ENCODE measurements around the gene LMLN. TPM values are rescaled to one million over a fixed set of nuclear protein-coding genes. Genes with fewer than 3 reads are reported as not detected.
"Not testable (repeated sequence)": the region's sequence is repeated elsewhere in the genome, so short reads cannot be mapped to it uniquely, and the experiment has no call there.

Gene LMLN
- total RNA-seq, 2 experiments from 2014 or later, result 1.5 to 1.7 TPM

DNA sequence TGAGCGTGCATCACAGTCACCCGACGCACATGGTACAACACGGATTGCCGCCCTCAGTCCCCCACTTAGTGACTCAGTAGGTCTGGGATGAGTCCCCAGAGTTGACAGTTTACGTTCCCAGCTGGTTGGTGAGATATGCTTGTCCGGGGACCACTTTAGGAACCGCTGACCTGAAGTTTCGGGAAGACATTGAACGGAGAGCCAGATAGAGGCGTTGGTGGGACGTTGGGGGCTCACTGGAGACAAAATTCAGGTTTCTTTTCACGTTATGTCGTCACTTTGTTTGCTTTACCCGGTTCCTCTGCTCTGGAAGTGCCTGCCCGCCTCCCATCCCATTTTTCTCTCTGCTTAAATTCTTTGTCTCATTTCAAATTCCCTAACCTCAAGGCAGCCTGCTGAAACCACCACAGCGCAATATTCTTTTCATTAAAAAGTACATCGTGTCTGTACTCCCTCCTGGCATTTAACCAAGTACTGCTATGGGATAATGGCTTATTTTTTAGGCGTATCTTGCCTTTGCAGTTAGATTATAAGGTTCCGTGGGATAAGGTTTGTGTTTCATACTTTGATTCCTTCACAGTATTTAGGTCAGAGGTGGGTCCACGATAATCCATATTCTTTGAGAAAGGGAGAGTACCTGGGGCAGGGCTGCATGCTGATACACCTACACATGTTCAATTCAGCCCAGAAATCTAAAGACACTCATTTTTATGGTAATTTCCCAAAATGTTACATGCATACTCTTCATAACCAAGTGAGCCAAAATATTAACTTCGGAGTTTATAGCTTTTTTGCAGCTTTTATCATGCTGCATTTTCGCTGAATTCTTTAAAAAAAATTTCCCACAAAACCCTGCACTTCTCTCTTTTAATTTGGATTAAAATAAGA is 921 bp downstream of the LMLN start:
- no peak for ATAC-seq
- Mint-ChIP-seq H3K4me3 (peak overlapping the region; percentile 83), H3K27ac (peak overlapping the region; percentile 24), H3K36me3 (peaks cover 15% of the 10 kb centered on the region), H3K9me3 (ENCODE audit: low read depth) (no peaks in the 10 kb centered on the region), H3K27me3 (peaks cover 12% of the 10 kb centered on the region), H3K4me1 (peaks cover 45% of the 10 kb centered on the region)
- CTCF ChIA-PET, result no interaction called here
- peak; percentile 61 for DNase-seq

DNA sequence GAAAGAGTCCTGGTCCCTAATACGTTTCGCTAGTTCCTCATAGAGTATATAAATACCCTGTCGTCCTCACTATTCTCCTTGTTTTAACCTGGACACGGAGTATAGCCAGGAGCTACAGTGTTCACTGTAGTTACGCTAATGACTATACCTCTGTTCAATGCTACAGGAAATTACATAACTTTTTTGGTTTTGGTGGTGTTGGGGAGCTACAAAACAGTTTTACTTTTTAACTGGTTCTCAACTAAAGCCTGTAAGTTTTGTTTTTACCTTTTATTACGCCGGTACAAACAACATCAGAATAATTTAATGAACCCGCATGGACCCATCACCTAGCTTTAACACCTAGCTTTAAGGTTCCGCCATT is 1.5 kb downstream of the LMLN start:
- ATAC-seq, result no peak
- CTCF ChIA-PET, result no interaction called here
- Mint-ChIP-seq H3K27ac (no peak overlapping the region), H3K36me3 (peaks cover 12% of the 10 kb centered on the region), H3K4me3 (peak overlapping the region; percentile 83), H3K9me3 (ENCODE audit: low read depth) (peaks cover 4% of the 10 kb centered on the region), H3K27me3 (peaks cover 12% of the 10 kb centered on the region), H3K4me1 (peaks cover 43% of the 10 kb centered on the region)
- DNase-seq, result no peak

DNA sequence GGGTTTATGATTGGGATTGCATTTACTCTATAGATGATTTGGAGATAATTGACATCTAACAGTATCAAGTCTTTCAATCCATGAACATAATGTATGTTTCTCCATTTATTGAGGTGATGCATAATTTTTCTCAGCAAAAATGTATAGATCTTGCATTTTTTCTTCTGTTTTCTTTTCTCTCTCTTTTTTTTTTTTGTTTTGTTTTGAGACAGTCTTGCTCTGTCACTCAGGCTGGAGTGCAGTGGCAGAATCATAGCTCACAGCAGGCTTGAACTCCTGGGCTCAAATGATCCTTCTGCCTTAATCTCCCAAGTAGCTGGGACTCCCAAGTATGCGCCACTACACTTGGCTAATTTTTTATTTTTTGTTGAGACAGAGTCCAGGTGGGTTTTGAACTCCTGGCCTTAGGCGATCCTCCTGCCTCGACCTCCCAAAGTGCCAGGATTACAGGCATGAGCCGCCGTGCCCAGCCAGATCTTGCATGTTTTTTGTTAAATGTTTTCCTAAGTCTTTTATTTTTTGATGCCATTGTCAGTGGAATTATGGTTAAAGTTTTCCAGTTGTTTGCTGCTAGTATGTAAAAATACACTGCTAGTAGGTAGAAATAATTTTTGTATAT is 3.1 kb downstream of the LMLN start:
- Mint-ChIP-seq H3K4me1 (peaks cover 32% of the 10 kb centered on the region), H3K9me3 (ENCODE audit: low read depth) (peaks cover 14% of the 10 kb centered on the region), H3K27me3 (peaks cover 12% of the 10 kb centered on the region), H3K27ac (no peak overlapping the region), H3K36me3 (peaks cover 9% of the 10 kb centered on the region), H3K4me3 (no peak overlapping the region)
- no peak for ATAC-seq
- CTCF ChIA-PET, result interaction anchor here (0.9 to 1.6 kb wide), 2 partner anchors 20 to 364 kb away, joined by 3 to 7 read pairs; no protein-coding TSS in a partner anchor
- DNase-seq, result no peak

DNA sequence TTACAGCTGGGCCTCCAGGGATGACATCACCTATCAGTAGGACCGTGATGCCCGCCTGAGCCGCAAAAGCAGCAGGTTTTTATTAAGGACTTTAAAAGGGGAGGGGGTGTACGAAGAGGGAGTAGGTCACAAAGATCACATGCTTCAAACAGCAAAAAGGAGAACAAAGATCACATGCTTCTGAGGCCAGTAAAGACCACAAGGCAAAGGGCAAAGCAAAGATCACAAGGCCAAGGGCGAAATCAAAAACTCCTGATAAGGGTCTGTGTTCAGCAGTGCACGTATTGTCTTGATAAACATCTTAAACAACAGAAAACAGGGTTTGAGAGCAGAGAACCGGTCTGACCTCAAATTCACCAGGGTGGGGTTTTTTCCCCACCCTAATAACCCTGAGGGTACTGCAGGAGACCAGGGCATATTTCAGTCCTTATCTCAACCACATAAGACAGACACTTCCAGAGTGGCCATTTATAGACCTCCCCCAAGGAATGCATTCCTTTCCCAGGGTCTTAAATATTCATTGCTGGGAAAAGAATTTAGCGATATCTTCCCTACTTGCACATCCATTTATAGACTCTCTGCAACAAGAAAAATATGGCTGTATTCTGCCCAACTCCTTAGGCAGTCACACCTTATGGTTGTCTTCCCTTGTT is 7.4 kb downstream of the LMLN start:
- H3K4me1 Mint-ChIP-seq, DNase-seq, H3K4me3 Mint-ChIP-seq, ATAC-seq, CTCF ChIA-PET, H3K36me3 Mint-ChIP-seq, H3K27me3 Mint-ChIP-seq, H3K27ac Mint-ChIP-seq: not testable (repeated sequence)
- H3K9me3 Mint-ChIP-seq (ENCODE audit: low read depth), result peaks cover 18% of the 10 kb centered on the region

DNA sequence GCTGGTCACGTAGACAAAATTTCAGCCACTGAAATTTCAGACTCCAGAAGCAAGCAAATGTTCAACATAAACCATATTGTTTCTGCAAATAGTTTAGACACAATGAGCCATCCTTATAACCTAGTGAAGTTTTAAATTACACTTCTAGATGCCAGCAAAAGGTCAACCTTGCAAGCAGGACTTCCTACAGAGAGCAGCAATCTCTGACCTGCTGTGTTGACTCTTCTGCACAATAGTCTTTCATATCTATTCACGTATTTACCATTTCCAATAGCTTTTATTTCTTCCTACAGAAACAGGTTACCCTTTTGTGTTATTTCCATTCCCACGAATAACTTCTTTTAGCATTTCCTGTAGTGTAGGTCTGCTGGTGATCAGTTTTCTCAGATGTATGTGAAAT is 10.6 kb downstream of the LMLN start:
- ATAC-seq, result no peak
- H3K36me3 Mint-ChIP-seq, result peaks cover 11% of the 10 kb centered on the region
- CTCF ChIA-PET, result no interaction called here

DNA sequence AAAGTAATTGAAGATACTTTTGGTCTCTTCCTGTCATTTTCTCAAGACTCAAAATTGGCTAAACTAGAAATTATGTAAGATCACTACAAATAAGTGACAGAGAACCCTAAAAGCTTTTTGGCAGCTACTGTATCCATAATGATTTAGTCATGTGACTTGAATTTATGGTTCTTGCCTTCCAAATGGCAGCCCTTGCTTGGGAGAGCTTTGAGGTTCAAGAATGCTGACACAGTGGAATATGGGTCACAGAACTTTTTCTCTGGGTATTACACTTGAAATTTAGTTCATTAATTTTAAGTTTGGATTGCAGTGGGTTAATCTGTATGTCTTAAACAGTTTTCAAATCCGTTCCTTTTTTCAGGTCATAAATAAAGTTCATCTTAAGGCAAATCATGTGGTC is 14.0 kb downstream of the LMLN start:
- DNase-seq (no peak), ATAC-seq (no peak)
- Mint-ChIP-seq H3K4me1 (no peaks in the 10 kb centered on the region), H3K36me3 (peaks cover 4% of the 10 kb centered on the region), H3K4me3 (no peak overlapping the region), H3K27ac (no peak overlapping the region), H3K9me3 (ENCODE audit: low read depth) (no peaks in the 10 kb centered on the region), H3K27me3 (no peaks in the 10 kb centered on the region)
- CTCF ChIA-PET, result no interaction called here

More for the DNA sequence above, 10.6 kb downstream of the LMLN start:
- H3K4me3 Mint-ChIP-seq, result no peak overlapping the region
- no peaks in the 10 kb centered on the region for H3K4me1 Mint-ChIP-seq
- no peak for DNase-seq
- H3K27ac Mint-ChIP-seq, result no peak overlapping the region
- H3K9me3 Mint-ChIP-seq (ENCODE audit: low read depth), result peaks cover 18% of the 10 kb centered on the region
- H3K27me3 Mint-ChIP-seq, result no peaks in the 10 kb centered on the region

DNA sequence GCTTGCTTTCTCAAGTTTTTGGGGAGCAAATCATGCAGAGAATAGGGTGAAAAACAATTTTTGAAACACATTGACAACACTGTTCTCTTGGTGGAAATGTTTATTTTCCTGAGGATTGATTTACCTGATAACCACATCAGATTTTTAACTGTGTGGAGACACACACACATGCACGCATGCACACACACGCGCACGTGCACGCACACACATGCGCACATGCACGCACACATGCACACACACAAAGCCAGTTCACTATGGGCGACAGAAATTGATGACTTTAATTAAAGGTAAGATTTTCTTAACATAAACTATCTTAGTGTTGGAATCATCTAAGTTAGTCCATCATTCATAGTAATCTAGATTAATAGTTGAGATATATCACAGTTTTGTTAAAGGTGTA is 15.3 kb downstream of the LMLN start:
- H3K27me3 Mint-ChIP-seq, result no peaks in the 10 kb centered on the region
- H3K36me3 Mint-ChIP-seq, result peaks cover 4% of the 10 kb centered on the region
- H3K27ac Mint-ChIP-seq, result no peak overlapping the region
- H3K4me1 Mint-ChIP-seq, result no peaks in the 10 kb centered on the region
- CTCF ChIA-PET, result interaction anchor here (1.1 kb wide), 1 partner anchor 21 kb away, joined by 3 read pairs; no protein-coding TSS in a partner anchor
- H3K4me3 Mint-ChIP-seq, result no peak overlapping the region
- no peaks in the 10 kb centered on the region for H3K9me3 Mint-ChIP-seq (ENCODE audit: low read depth)
- ATAC-seq, result no peak
- no peak for DNase-seq

DNA sequence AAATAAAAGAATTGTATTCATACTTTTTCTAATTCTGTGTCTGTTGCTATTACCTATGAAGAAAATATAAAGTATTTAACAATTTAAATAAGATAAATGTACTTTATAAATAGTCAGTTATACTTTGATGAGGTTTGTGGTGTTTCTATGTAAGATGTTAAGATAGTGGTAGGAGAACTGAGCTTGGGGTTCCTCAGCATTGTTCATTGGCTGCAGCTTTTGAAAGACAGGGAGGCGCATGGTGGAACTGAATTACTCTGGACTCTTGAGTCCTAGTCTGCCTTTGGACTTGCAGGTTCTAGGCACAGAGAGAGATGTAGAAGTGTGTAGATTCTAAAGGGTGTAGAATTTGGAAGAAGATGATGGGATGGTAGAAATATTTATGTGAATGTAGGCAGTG is 23.1 kb downstream of the LMLN start:
- Mint-ChIP-seq H3K4me1 (peaks cover 4% of the 10 kb centered on the region), H3K27ac (no peak overlapping the region)

DNA sequence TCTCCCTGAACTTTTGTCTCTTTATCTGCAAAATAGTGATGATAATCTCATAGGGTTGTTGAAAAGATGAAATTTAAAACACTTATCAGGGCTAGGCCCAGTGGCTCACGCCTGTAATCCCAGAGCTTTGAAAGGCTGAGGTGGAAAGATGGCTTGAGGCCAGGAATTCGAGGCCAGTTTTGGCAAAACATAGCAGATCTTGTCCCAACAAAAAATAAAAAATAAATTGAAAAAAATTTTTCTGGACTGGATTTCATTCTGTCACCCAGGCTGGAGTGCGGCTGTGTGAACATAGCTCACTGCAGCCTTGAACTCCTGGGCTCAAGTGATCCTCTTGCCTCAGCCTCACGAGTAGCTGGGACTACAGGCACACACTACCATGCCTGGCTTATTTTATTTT is 29.6 kb downstream of the LMLN start:
- Mint-ChIP-seq H3K27me3 (no peaks in the 10 kb centered on the region), H3K27ac (no peak overlapping the region), H3K36me3 (no peaks in the 10 kb centered on the region), H3K4me3 (no peak overlapping the region), H3K4me1 (no peaks in the 10 kb centered on the region), H3K9me3 (ENCODE audit: low read depth) (no peaks in the 10 kb centered on the region)
- DNase-seq (no peak), ATAC-seq (no peak)
- CTCF ChIA-PET, result no interaction called here

More for the DNA sequence above, 23.1 kb downstream of the LMLN start:
- H3K27me3 Mint-ChIP-seq, result no peaks in the 10 kb centered on the region
- ATAC-seq, result no peak
- H3K4me3 Mint-ChIP-seq, result no peak overlapping the region
- peaks cover 1% of the 10 kb centered on the region for H3K36me3 Mint-ChIP-seq
- CTCF ChIA-PET, result no interaction called here
- H3K9me3 Mint-ChIP-seq (ENCODE audit: low read depth), result no peaks in the 10 kb centered on the region
- no peak for DNase-seq

DNA sequence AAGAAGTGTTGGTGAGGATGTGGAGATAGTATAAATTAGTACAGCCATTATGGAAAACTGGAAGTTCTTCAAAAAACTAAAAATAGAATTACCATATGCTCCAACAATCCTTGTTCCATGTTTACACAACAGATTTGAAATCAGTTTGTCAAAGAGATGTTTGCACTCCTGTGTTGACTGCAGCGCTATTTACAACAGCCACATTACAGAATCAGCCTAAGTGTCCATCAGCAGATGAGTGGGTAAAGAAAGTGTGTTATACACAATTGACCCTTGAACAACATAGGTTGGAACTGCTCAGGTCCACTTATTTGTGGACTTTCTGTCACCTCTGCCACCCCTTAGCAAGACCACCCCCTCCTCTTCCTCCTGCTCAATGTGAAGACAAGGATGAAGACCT is 34.7 kb downstream of the LMLN start:
- DNase-seq (no peak), ATAC-seq (no peak)
- Mint-ChIP-seq H3K9me3 (ENCODE audit: low read depth) (no peaks in the 10 kb centered on the region), H3K27ac (no peak overlapping the region), H3K4me1 (no peaks in the 10 kb centered on the region), H3K27me3 (no peaks in the 10 kb centered on the region), H3K4me3 (no peak overlapping the region), H3K36me3 (no peaks in the 10 kb centered on the region)
- CTCF ChIA-PET, result no interaction called here

DNA sequence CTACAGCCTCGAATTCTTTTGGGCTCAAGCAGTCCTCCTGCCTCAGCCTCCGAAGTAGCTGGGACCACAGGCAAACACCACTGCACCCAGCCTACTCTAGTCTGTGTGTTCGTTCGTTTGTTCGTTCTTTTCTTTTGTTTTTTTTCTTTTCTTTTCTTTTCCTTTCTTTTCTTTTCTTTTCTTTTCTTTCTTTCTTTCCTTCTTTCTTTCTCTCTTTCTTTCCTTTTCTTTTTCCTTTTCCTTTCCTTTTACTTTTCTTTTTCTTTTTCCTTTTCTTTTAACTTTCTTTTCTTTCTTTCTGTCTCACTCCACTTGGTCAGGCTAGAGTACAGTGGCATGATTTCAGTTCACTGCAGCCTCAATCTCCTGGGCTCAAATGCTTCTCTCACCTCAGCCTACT is 36.8 kb downstream of the LMLN start:
- no peak overlapping the region for H3K4me3 Mint-ChIP-seq
- CTCF ChIA-PET, result no interaction called here
- H3K36me3 Mint-ChIP-seq, result no peaks in the 10 kb centered on the region

DNA sequence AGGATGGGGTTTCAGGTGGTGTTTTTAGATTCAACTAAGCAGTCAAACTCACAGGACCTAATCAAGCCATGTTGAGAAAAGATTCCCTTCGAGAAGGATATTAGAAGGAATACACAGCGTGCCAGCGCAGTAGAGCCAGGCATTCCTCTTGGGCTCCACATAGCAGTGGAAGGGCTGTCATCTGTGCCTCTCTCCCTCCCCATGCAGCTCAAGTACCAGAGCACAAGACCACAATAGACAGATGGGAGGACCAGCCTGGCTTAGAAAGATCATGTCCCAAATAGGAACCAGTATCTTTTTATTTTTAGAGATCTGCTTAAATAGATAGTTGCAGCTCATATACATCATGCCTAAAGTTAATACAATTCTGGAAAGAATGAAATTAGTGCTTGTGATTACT is 37.9 kb downstream of the LMLN start:
- Mint-ChIP-seq H3K27ac (no peak overlapping the region), H3K9me3 (ENCODE audit: low read depth) (no peaks in the 10 kb centered on the region), H3K27me3 (no peaks in the 10 kb centered on the region), H3K4me3 (no peak overlapping the region), H3K4me1 (no peaks in the 10 kb centered on the region), H3K36me3 (no peaks in the 10 kb centered on the region)
- CTCF ChIA-PET, result no interaction called here
- ATAC-seq, result no peak
- DNase-seq, result no peak

More for the DNA sequence above, 36.8 kb downstream of the LMLN start:
- ATAC-seq (no peak), DNase-seq (no peak)
- Mint-ChIP-seq H3K4me1 (no peaks in the 10 kb centered on the region), H3K27me3 (no peaks in the 10 kb centered on the region), H3K9me3 (ENCODE audit: low read depth) (no peaks in the 10 kb centered on the region), H3K27ac (no peak overlapping the region)

DNA sequence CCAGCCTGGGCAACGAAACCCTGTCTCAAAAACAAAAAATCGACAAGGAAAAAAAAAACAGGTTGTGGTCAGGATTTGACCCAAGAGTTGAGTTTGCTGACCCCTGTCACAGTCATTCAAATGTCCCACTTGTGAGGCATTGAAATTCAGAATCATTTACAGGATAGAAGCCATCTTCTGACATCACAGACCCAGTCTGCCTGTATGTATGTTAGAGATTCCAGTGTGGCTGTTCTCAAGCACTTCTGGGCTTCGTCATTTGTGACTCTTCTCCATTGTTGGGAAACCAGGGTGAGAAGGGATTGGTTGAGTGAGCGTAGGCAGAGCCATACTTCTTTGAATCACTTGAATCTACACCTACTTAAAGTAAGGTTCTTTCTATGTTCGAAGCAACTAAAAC is 57.1 kb downstream of the LMLN start:
- CTCF ChIA-PET, result no interaction called here
- no peaks in the 10 kb centered on the region for H3K27me3 Mint-ChIP-seq
- no peaks in the 10 kb centered on the region for H3K4me1 Mint-ChIP-seq
- DNase-seq, result no peak
- no peaks in the 10 kb centered on the region for H3K9me3 Mint-ChIP-seq (ENCODE audit: low read depth)
- H3K36me3 Mint-ChIP-seq, result no peaks in the 10 kb centered on the region
- ATAC-seq, result no peak
- no peak overlapping the region for H3K4me3 Mint-ChIP-seq
- H3K27ac Mint-ChIP-seq, result no peak overlapping the region

DNA sequence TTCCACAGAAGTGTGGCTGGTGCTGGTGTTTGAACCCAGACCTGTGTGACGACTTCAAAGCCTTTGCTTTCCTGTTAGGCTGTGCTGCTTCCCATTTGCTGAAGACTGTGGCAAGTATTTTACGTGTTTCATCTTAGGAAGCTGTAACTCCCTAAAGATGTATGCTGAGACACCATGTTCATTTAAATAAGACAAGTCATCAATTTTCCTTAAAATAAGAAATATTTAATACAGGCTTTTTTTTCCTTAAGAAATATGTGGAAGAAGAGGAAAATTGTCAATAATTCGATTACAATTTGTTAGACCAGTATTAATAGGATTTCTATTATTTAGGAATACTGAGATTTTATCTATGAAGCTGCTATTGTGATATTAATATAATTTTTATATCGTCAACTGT is 58.4 kb downstream of the LMLN start:
- H3K27ac Mint-ChIP-seq, result no peak overlapping the region
- CTCF ChIA-PET, result interaction anchor here (1.2 kb wide), 1 partner anchor 23 kb away, joined by 3 read pairs; no protein-coding TSS in a partner anchor
- no peaks in the 10 kb centered on the region for H3K27me3 Mint-ChIP-seq
- H3K36me3 Mint-ChIP-seq, result no peaks in the 10 kb centered on the region
- no peaks in the 10 kb centered on the region for H3K9me3 Mint-ChIP-seq (ENCODE audit: low read depth)
- no peak for ATAC-seq
- H3K4me3 Mint-ChIP-seq, result no peak overlapping the region
- no peak for DNase-seq
- H3K4me1 Mint-ChIP-seq, result no peaks in the 10 kb centered on the region
